ENCODE results near the gene REV3L.
"Not testable (repeated sequence)": the region's sequence is repeated elsewhere in the genome, so short reads cannot be mapped to it uniquely, and the experiment has no call there.

The REV3L gene

GRCh38 chr6:111297776-111298175, 185.2 kb downstream of the REV3L start:
- Histone ChIP-seq H3K27me3 (replicated peaks; ENCODE audit: control insufficient read depth, insufficient read depth, low read length, poor library complexity, severe bottlenecking) (no peaks in the 10 kb centered on the region), H3K27ac (ENCODE audit: insufficient read depth, low read length, poor library complexity, severe bottlenecking) (no peak overlapping the region), H3K4me3 (ENCODE audit: insufficient read depth, low read depth, low read length, poor library complexity, severe bottlenecking) (no peak overlapping the region), H3K4me1 (ENCODE audit: control insufficient read depth, insufficient read depth, low read length, poor library complexity, severe bottlenecking) (no peaks in the 10 kb centered on the region), H3K36me3 (ENCODE audit: control insufficient read depth, insufficient read depth, low read length) (no peaks in the 10 kb centered on the region), H3K9me3 (ENCODE audit: control insufficient read depth, low read length) (no peaks in the 10 kb centered on the region)
- no peak for DNase-seq

- H3K4me1 ChIP-seq (ENCODE audit: control insufficient read depth, insufficient read depth, low read length, poor library complexity, severe bottlenecking) = no peaks in the 10 kb centered on the region
- H3K9me3 ChIP-seq (ENCODE audit: control insufficient read depth, low read length) = no peaks in the 10 kb centered on the region
- H3K36me3 ChIP-seq (ENCODE audit: control insufficient read depth, insufficient read depth, low read length) = no peaks in the 10 kb centered on the region
- no peak overlapping the region for H3K27ac ChIP-seq (ENCODE audit: insufficient read depth, low read length, poor library complexity, severe bottlenecking)
- no peaks in the 10 kb centered on the region for H3K27me3 ChIP-seq (replicated peaks; ENCODE audit: control insufficient read depth, insufficient read depth, low read length, poor library complexity, severe bottlenecking)
- no peak for DNase-seq
- no peak overlapping the region for H3K4me3 ChIP-seq (ENCODE audit: insufficient read depth, low read depth, low read length, poor library complexity, severe bottlenecking)
Measured at GRCh38 chr6:111294374-111294967, 188.5 kb downstream of the REV3L start.

GRCh38 chr6:111291336-111292259, 191.4 kb downstream of the REV3L start:
- Histone ChIP-seq H3K27me3 (replicated peaks; ENCODE audit: control insufficient read depth, insufficient read depth, low read length, poor library complexity, severe bottlenecking) (no peaks in the 10 kb centered on the region), H3K27ac (ENCODE audit: insufficient read depth, low read length, poor library complexity, severe bottlenecking) (no peak overlapping the region), H3K4me3 (ENCODE audit: insufficient read depth, low read depth, low read length, poor library complexity, severe bottlenecking) (no peak overlapping the region), H3K9me3 (ENCODE audit: control insufficient read depth, low read length) (no peaks in the 10 kb centered on the region), H3K4me1 (ENCODE audit: control insufficient read depth, insufficient read depth, low read length, poor library complexity, severe bottlenecking) (no peaks in the 10 kb centered on the region), H3K36me3 (ENCODE audit: control insufficient read depth, insufficient read depth, low read length) (no peaks in the 10 kb centered on the region)
- DNase-seq = no peak

GRCh38 chr6:111290689-111291335, 192.2 kb downstream of the REV3L start:
- H3K36me3 ChIP-seq (ENCODE audit: control insufficient read depth, insufficient read depth, low read length); DNase-seq; H3K9me3 ChIP-seq (ENCODE audit: control insufficient read depth, low read length); H3K27ac ChIP-seq (ENCODE audit: insufficient read depth, low read length, poor library complexity, severe bottlenecking); H3K4me3 ChIP-seq (ENCODE audit: insufficient read depth, low read depth, low read length, poor library complexity, severe bottlenecking); H3K27me3 ChIP-seq (replicated peaks; ENCODE audit: control insufficient read depth, insufficient read depth, low read length, poor library complexity, severe bottlenecking); H3K4me1 ChIP-seq (ENCODE audit: control insufficient read depth, insufficient read depth, low read length, poor library complexity, severe bottlenecking): not testable (repeated sequence)

- H3K4me1 ChIP-seq (ENCODE audit: control insufficient read depth, insufficient read depth, low read length, poor library complexity, severe bottlenecking); H3K9me3 ChIP-seq (ENCODE audit: control insufficient read depth, low read length); H3K4me3 ChIP-seq (ENCODE audit: insufficient read depth, low read depth, low read length, poor library complexity, severe bottlenecking); H3K27me3 ChIP-seq (replicated peaks; ENCODE audit: control insufficient read depth, insufficient read depth, low read length, poor library complexity, severe bottlenecking); DNase-seq; H3K27ac ChIP-seq (ENCODE audit: insufficient read depth, low read length, poor library complexity, severe bottlenecking): not testable (repeated sequence)
- peaks cover 15% of the 10 kb centered on the region for H3K36me3 ChIP-seq (ENCODE audit: control insufficient read depth, insufficient read depth, low read length)
Measured at GRCh38 chr6:111284356-111284755, 198.7 kb downstream of the REV3L start.

GRCh38 chr6:111283707-111284106, 199.3 kb downstream of the REV3L start:
- H3K36me3 ChIP-seq (ENCODE audit: control insufficient read depth, insufficient read depth, low read length) = peaks cover 15% of the 10 kb centered on the region
- H3K4me1 ChIP-seq (ENCODE audit: control insufficient read depth, insufficient read depth, low read length, poor library complexity, severe bottlenecking) = no peaks in the 10 kb centered on the region
- H3K27ac ChIP-seq (ENCODE audit: insufficient read depth, low read length, poor library complexity, severe bottlenecking) = no peak overlapping the region
- DNase-seq = no peak
- H3K27me3 ChIP-seq (replicated peaks; ENCODE audit: control insufficient read depth, insufficient read depth, low read length, poor library complexity, severe bottlenecking) = no peaks in the 10 kb centered on the region
- no peak overlapping the region for H3K4me3 ChIP-seq (ENCODE audit: insufficient read depth, low read depth, low read length, poor library complexity, severe bottlenecking)
- H3K9me3 ChIP-seq (ENCODE audit: control insufficient read depth, low read length) = no peaks in the 10 kb centered on the region

GRCh38 chr6:111282515-111282914, 200.5 kb downstream of the REV3L start:
- H3K4me1 ChIP-seq (ENCODE audit: control insufficient read depth, insufficient read depth, low read length, poor library complexity, severe bottlenecking) = no peaks in the 10 kb centered on the region
- no peak overlapping the region for H3K4me3 ChIP-seq (ENCODE audit: insufficient read depth, low read depth, low read length, poor library complexity, severe bottlenecking)
- no peak overlapping the region for H3K27ac ChIP-seq (ENCODE audit: insufficient read depth, low read length, poor library complexity, severe bottlenecking)
- peaks cover 20% of the 10 kb centered on the region for H3K36me3 ChIP-seq (ENCODE audit: control insufficient read depth, insufficient read depth, low read length)
- H3K27me3 ChIP-seq (replicated peaks; ENCODE audit: control insufficient read depth, insufficient read depth, low read length, poor library complexity, severe bottlenecking) = no peaks in the 10 kb centered on the region
- no peaks in the 10 kb centered on the region for H3K9me3 ChIP-seq (ENCODE audit: control insufficient read depth, low read length)
- no peak for DNase-seq

GRCh38 chr6:111280445-111280955, 202.5 kb downstream of the REV3L start:
- no peak for DNase-seq
- H3K27me3 ChIP-seq (replicated peaks; ENCODE audit: control insufficient read depth, insufficient read depth, low read length, poor library complexity, severe bottlenecking) = no peaks in the 10 kb centered on the region
- H3K27ac ChIP-seq (ENCODE audit: insufficient read depth, low read length, poor library complexity, severe bottlenecking) = no peak overlapping the region
- no peak overlapping the region for H3K4me3 ChIP-seq (ENCODE audit: insufficient read depth, low read depth, low read length, poor library complexity, severe bottlenecking)
- peaks cover 2% of the 10 kb centered on the region for H3K9me3 ChIP-seq (ENCODE audit: control insufficient read depth, low read length)
- H3K4me1 ChIP-seq (ENCODE audit: control insufficient read depth, insufficient read depth, low read length, poor library complexity, severe bottlenecking) = no peaks in the 10 kb centered on the region
- H3K36me3 ChIP-seq (ENCODE audit: control insufficient read depth, insufficient read depth, low read length) = peaks cover 27% of the 10 kb centered on the region

- Histone ChIP-seq H3K27me3 (replicated peaks; ENCODE audit: control insufficient read depth, insufficient read depth, low read length, poor library complexity, severe bottlenecking) (no peaks in the 10 kb centered on the region), H3K27ac (ENCODE audit: insufficient read depth, low read length, poor library complexity, severe bottlenecking) (no peak overlapping the region), H3K4me3 (ENCODE audit: insufficient read depth, low read depth, low read length, poor library complexity, severe bottlenecking) (no peak overlapping the region), H3K36me3 (ENCODE audit: control insufficient read depth, insufficient read depth, low read length) (peaks cover 44% of the 10 kb centered on the region), H3K4me1 (ENCODE audit: control insufficient read depth, insufficient read depth, low read length, poor library complexity, severe bottlenecking) (no peaks in the 10 kb centered on the region), H3K9me3 (ENCODE audit: control insufficient read depth, low read length) (peaks cover 14% of the 10 kb centered on the region)
- no peak for DNase-seq
Measured at GRCh38 chr6:111278731-111279130, 204.3 kb downstream of the REV3L start.

GRCh38 chr6:111277819-111278218, 205.2 kb downstream of the REV3L start:
- Histone ChIP-seq H3K4me1 (ENCODE audit: control insufficient read depth, insufficient read depth, low read length, poor library complexity, severe bottlenecking) (no peaks in the 10 kb centered on the region), H3K27me3 (replicated peaks; ENCODE audit: control insufficient read depth, insufficient read depth, low read length, poor library complexity, severe bottlenecking) (no peaks in the 10 kb centered on the region), H3K27ac (ENCODE audit: insufficient read depth, low read length, poor library complexity, severe bottlenecking) (no peak overlapping the region), H3K9me3 (ENCODE audit: control insufficient read depth, low read length) (peaks cover 14% of the 10 kb centered on the region), H3K36me3 (ENCODE audit: control insufficient read depth, insufficient read depth, low read length) (peaks cover 51% of the 10 kb centered on the region), H3K4me3 (ENCODE audit: insufficient read depth, low read depth, low read length, poor library complexity, severe bottlenecking) (no peak overlapping the region)
- DNase-seq = no peak
